ENCODE results near the gene RTP1.

- no peak for TF ChIP-seq CTCF (conservative IDR thresholded peaks at IDR 0.05; ENCODE audit: low read depth in 2 of 2)
- no peak for TF ChIP-seq POLR2AphosphoS5 (IDR thresholded peaks at IDR 0.05; ENCODE audit: low read depth)
- TF ChIP-seq EZH2 (IDR thresholded peaks at IDR 0.05; ENCODE audit: low read depth, unreplicated experiment), result no peak
- TF ChIP-seq ZNF114 (CRISPR knock-in tag; IDR thresholded peaks at IDR 0.05), result no peak
These were observed 14.9 kb downstream of the RTP1 start for GRCh38 chr3:187212196-187212545.
